PC-3 (cell line): Measurements from ENCODE around the gene INF2. TPM values are rescaled to one million over a fixed set of nuclear protein-coding genes. Genes with fewer than 3 reads are reported as not detected.
A peak's percentile ranks its signal among the peaks of the same experiment; 100 is the strongest.

Experiments used
- ATAC-seq: fragments of 200-7000 bp; cut with Tn5 transposase; 2 replicates; pipeline ENCODE4 v1.9.1; 2020; ENCODE audit warnings: mild to moderate bottlenecking, moderate library complexity
- Bru-seq: library from RNA; stranded (reverse); fragments of 400-500 nt; gene quantifications from one replicate; lab custom pipeline; 2021; lab: Mats Ljungman, UMichigan
- BruChase-seq, 2 experiments: library from RNA; stranded (reverse); fragments of 400-500 nt; gene quantifications; one replicate each; lab custom pipeline; 2021; lab: Mats Ljungman, UMichigan
- BruUV-seq: library from RNA; stranded (reverse); fragments of 400-500 nt; replicated peaks from 2 replicates; lab custom pipeline; 2021; lab: Mats Ljungman, UMichigan
- CTCF ChIA-PET: fragments of 300-600 bp; sonication (Branson Sonifier 250); formaldehyde crosslinking; loops from one replicate; lab custom pipeline; 2022; ENCODE audit warnings: antibody characterized with exemption; lab: Charles Lee
- POLR2A ChIA-PET: fragments of 300-600 bp; sonication (Branson Sonifier 250); formaldehyde crosslinking; loops from one replicate; lab custom pipeline; 2022; ENCODE audit warnings: antibody characterized with exemption; ENCODE audit not compliant: unreplicated experiment; lab: Charles Lee
- DNase-seq: peaks from one replicate; pipeline ENCODE4 v3.0.0-alpha.2; 2015
- H2AFZ ChIP-seq: fragments of 300-600 bp; sonication (generic); 2 replicates; pipeline ENCODE4 v1.6.0; 2016; ENCODE audit warnings: antibody characterized with exemption, low read length
- H3F3A ChIP-seq: fragments of 300-600 bp; sonication (generic); one replicate; pipeline ENCODE4 v1.6.0; 2017; ENCODE audit warnings: antibody characterized with exemption, low read length, control low read depth, mild to moderate bottlenecking; ENCODE audit not compliant: unreplicated experiment
- H3K27ac ChIP-seq: fragments of 300-600 bp; sonication (generic); 2 replicates; pipeline ENCODE4 v1.5.1; 2016; ENCODE audit warnings: mild to moderate bottlenecking, low read length
- H3K27me3 ChIP-seq: fragments of 300-600 bp; sonication (generic); 2 replicates; pipeline ENCODE4 v1.6.1; 2016; ENCODE audit warnings: low read length, mixed read lengths
- H3K36me3 ChIP-seq: fragments of 300-600 bp; sonication (generic); 2 replicates; pipeline ENCODE4 v1.6.1; 2016; ENCODE audit warnings: low read depth, mixed run types, low read length, mixed read lengths
- H3K4me1 ChIP-seq: fragments of 300-600 bp; sonication (generic); 2 replicates; pipeline ENCODE4 v1.5.1; 2016; ENCODE audit warnings: low read length; ENCODE audit not compliant: insufficient read depth
- H3K4me2 ChIP-seq: fragments of 300-600 bp; sonication (generic); 2 replicates; pipeline ENCODE4 v1.6.0; 2016; ENCODE audit warnings: low read length
- H3K4me3 ChIP-seq: fragments of 300-600 bp; sonication (generic); 2 replicates; pipeline ENCODE4 v1.5.1; 2016; ENCODE audit warnings: mild to moderate bottlenecking, low read length, mixed read lengths
- H3K79me2 ChIP-seq: fragments of 300-600 bp; sonication (generic); 2 replicates; pipeline ENCODE4 v1.6.1; 2017; ENCODE audit warnings: low read length, mixed read lengths
- H3K9ac ChIP-seq: fragments of 300-600 bp; sonication (generic); 2 replicates; pipeline ENCODE4 v1.6.0; 2016; ENCODE audit warnings: mild to moderate bottlenecking, low read length
- H3K9me2 ChIP-seq: fragments of 300-600 bp; sonication (generic); replicated peaks from 2 replicates; pipeline ENCODE4 v1.6.1; 2016; ENCODE audit warnings: mixed run types, low read length, mixed read lengths
- H3K9me3 ChIP-seq: fragments of 300-600 bp; sonication (generic); 2 replicates; pipeline ENCODE4 v1.6.1; 2016; ENCODE audit warnings: low read length, mixed read lengths
- H4K20me1 ChIP-seq: fragments of 300-600 bp; sonication (generic); 2 replicates; pipeline ENCODE4 v1.6.1; 2016; ENCODE audit warnings: low read length, mixed read lengths
- EZH2 ChIP-seq: fragments of 300-600 bp; sonication (generic); IDR thresholded peaks from one replicate; pipeline ENCODE4 v1.6.1; 2017; ENCODE audit warnings: antibody characterized with exemption, mild to moderate bottlenecking, low read length; ENCODE audit not compliant: unreplicated experiment
- EZH2phosphoT487 ChIP-seq: fragments of 300-600 bp; sonication (generic); IDR thresholded peaks from 2 replicates; pipeline ENCODE4 v1.6.1; 2018; ENCODE audit warnings: mild to moderate bottlenecking, antibody characterized with exemption, low read length, borderline replicate concordance
- intact Hi-C: fragments of 100-400 bp; cut with micrococcal nuclease; formaldehyde crosslinking; loops from 2 replicates; pipeline ENCODE4 v1.9.0; 2023
- long read RNA-seq: library from polyadenylated mRNA; unstranded; transcript quantifications from one replicate; pipeline ENCODE4 v2.0.0, GENCODE V29; 2021; ENCODE audit not compliant: unreplicated experiment
- total RNA-seq: library from RNA; depleted of rRNA; stranded (reverse); fragments of >200 nt; gene quantifications from 2 replicates; pipeline ENCODE4 v1.2.3, GENCODE V29; 2014; rRNA removed
- TF ChIP-seq, protein P1 (sequence below): fragments of 300-600 bp; sonication (generic); conservative IDR thresholded peaks from 2 replicates; pipeline ENCODE4 v1.5.1; 2017; ENCODE audit warnings: antibody characterized with exemption, low read depth, mild to moderate bottlenecking, low read length

The INF2 gene
- total RNA-seq (132 and 161 TPM in 2 replicates), Bru-seq, nascent RNA (percentile 79 among the genes with signal in this experiment), BruChase-seq, experiment 1, labeled RNA remaining after a 6-hour chase (percentile 87 among the genes with signal in this experiment), BruChase-seq, experiment 2, labeled RNA remaining after a 2-hour chase (percentile 87 among the genes with signal in this experiment)
- long read RNA-seq, transcript INF2-204 (5 exons, 1,689 nt): major isoform, 60 of 269 reads
- long read RNA-seq, partial matches to known transcripts: 115 of 269 reads
- long read RNA-seq, other reads (novel, unspliced or antisense): 94 of 269 reads

DNA sequence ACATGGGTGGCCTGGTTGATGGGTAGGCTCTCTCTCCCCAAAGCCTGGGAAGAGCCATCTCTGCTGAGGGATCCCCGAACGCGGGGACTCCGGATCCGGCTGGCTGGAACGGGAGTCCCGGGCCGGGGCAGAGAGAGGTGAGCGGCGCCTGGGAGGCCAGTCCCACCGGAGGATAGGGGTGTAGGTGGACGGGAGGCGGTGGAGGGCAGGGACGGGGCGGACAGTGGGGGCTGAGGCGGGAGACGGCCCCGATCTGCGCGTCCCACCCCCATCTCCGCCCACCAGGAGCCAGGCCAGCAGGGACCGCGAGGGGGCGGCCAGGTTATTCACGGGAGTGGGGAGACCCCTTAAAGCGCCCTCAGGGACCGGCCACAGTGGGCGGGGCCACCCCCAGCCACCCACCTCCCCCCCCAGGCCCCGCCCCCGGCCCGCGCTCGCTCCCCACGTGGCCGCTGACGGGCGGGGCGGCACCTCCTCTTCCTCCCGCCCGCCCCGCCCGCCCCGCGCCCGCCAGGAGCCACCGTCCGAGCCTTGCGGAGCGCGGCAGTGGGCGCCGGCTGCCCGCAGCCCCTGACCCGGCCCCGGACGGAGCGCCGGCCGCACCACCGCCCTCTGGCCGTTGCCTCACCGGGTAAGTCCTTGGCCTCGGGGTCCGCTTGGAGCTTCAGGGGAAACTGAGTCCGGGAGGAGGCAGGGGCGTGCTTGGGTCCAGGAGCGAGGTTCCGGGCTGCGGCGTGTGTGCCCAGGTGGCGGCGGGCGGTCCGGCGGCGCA is at the start of gene INF2:
INF2 (plus strand) TSS at position 510 of the 772 bp plus-strand sequence. CDS start 11,748 bp downstream, outside the sequence.
- Histone ChIP-seq H2AFZ (peak within 1 kb of the TSS; percentile 80), H3K27ac (peak within 1 kb of the TSS; percentile 80), H3F3A (no peaks in the 10 kb centered on the region), H3K27me3 (no peaks in the 10 kb centered on the region), H3K4me2 (peak within 1 kb of the TSS; percentile 99), H3K4me3 (peak within 1 kb of the TSS; percentile 96), H3K9ac (peak within 1 kb of the TSS; percentile 89), H3K36me3 (peaks cover 7% of the 10 kb centered on the region; the same call in 1 of the 2 replicates), H3K4me1 (peaks cover 57% of the 10 kb centered on the region), H3K9me2 (no peaks in the 10 kb centered on the region), H3K79me2 (peaks cover 49% of the 10 kb centered on the region), H4K20me1 (peaks cover 42% of the 10 kb centered on the region), H3K9me3 (no peaks in the 10 kb centered on the region)
- DNase-seq (peak; percentile 74), ATAC-seq (peak; percentile 45)
- CTCF ChIA-PET: interaction anchor here (0.6 kb wide), 1 partner anchor 570 kb away, joined by 3 read pairs; no protein-coding TSS in a partner anchor
- TF ChIP-seq EZH2phosphoT487 (no peak), EZH2 (no peak)
- TF ChIP-seq, protein P1, sequence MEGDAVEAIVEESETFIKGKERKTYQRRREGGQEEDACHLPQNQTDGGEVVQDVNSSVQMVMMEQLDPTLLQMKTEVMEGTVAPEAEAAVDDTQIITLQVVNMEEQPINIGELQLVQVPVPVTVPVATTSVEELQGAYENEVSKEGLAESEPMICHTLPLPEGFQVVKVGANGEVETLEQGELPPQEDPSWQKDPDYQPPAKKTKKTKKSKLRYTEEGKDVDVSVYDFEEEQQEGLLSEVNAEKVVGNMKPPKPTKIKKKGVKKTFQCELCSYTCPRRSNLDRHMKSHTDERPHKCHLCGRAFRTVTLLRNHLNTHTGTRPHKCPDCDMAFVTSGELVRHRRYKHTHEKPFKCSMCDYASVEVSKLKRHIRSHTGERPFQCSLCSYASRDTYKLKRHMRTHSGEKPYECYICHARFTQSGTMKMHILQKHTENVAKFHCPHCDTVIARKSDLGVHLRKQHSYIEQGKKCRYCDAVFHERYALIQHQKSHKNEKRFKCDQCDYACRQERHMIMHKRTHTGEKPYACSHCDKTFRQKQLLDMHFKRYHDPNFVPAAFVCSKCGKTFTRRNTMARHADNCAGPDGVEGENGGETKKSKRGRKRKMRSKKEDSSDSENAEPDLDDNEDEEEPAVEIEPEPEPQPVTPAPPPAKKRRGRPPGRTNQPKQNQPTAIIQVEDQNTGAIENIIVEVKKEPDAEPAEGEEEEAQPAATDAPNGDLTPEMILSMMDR: no peak
- BruUV-seq: no TSS peak
- POLR2A ChIA-PET: no interaction called here
- intact Hi-C loops: loop anchor here (1.0 to 2.0 kb wide), 2 partner anchors 8 to 38 kb away; no protein-coding TSS in a partner anchor

DNA sequence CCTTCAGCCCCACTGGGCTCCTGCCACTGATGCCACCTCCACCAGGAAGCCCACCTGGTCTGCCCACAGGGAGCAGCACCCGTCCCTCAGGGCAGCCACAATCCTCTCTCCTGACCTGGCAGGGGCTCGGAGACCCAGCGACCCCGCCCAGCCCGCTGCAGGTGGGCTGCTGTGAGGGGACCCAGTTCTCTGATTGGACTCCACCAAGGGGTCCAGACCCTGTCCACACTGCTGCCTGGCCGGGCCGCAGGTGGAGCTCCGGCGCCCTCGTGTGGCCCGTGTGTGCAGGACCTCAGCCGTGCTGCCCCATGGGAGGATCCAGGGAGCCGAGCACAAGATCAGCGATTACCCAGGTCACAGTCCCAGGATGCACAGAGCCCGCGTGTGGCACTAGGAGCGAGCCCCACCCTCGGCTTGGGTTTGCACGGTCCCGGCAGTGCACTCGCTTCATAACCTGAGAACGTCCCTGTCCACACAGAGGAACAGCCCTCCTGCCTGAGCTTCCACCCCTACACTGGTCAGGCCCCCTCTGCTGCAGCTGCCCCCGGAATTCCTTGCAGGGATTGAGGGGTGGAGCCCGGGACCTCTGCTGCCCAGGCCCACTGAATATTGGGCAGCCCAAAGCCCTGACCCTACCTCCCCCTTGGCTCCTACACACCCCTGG is 49.4 kb upstream of the INF2 start:
- ChIA-PET CTCF (interaction anchor here (0.5 to 0.8 kb wide), 2 partner anchors 63 to 241 kb away, joined by 3 read pairs; no protein-coding TSS in a partner anchor), POLR2A (no interaction called here)
- H3K79me2 ChIP-seq: no peaks in the 10 kb centered on the region
- intact Hi-C loops: loop anchor here (10.0 kb wide), 3 partner anchors 65 to 565 kb away; partner anchors contain the start of genes C14orf180 and KIF26A
- no peak overlapping the region for H3K27ac ChIP-seq
- no peaks in the 10 kb centered on the region for H3F3A ChIP-seq
- no peaks in the 10 kb centered on the region for H3K9me2 ChIP-seq
- H2AFZ ChIP-seq: peak overlapping the region; percentile 66
- no peak overlapping the region for H3K4me3 ChIP-seq
- DNase-seq: peak; percentile 73
- BruUV-seq: no TSS peak
- peak; percentile 96 for ATAC-seq
- peak overlapping the region; percentile 55; the same call in 1 of the 2 replicates for H3K4me2 ChIP-seq
- H3K9ac ChIP-seq: no peak overlapping the region
- no peaks in the 10 kb centered on the region for H4K20me1 ChIP-seq
- TF ChIP-seq, protein P1: peak; percentile 95
- no peak for TF ChIP-seq EZH2phosphoT487
- 0 out of 2 replicates have a peak, but pooled peaks cover 10% of the 10 kb centered on the region for H3K4me1 ChIP-seq
- H3K36me3 ChIP-seq: no peaks in the 10 kb centered on the region
- H3K9me3 ChIP-seq: no peaks in the 10 kb centered on the region
- peaks cover 40% of the 10 kb centered on the region for H3K27me3 ChIP-seq
